Hepatocyte (in vitro differentiated cells): ENCODE results near the gene ASB6. TPM values are rescaled to one million over a fixed set of nuclear protein-coding genes. Genes with fewer than 3 reads are reported as not detected.
"Not testable (repeated sequence)": the region's sequence is repeated elsewhere in the genome, so short reads cannot be mapped to it uniquely, and the experiment has no call there.

Experiments used
- DNase-seq: peaks from one replicate; pipeline ENCODE4 v3.0.0-alpha.2; 2016; ENCODE audit warnings: low spot score
- H2AFZ ChIP-seq: fragments of 200-600 bp; sonication (generic); 2 replicates; pipeline ENCODE4 v1.6.0; 2016; ENCODE audit warnings: antibody characterized with exemption, mild to moderate bottlenecking
- H3K27ac ChIP-seq: fragments of 200-600 bp; sonication (generic); 2 replicates; pipeline ENCODE4 v1.5.1; 2016; ENCODE audit warnings: mild to moderate bottlenecking
- H3K27me3 ChIP-seq: fragments of 200-600 bp; sonication (generic); 2 replicates; pipeline ENCODE4 v1.6.1; 2016
- H3K36me3 ChIP-seq: fragments of 200-600 bp; sonication (generic); replicated peaks from 2 replicates; pipeline ENCODE4 v1.5.1; 2016; ENCODE audit warnings: low read depth; ENCODE audit not compliant: insufficient read depth
- H3K4me1 ChIP-seq: fragments of 200-600 bp; sonication (generic); 2 replicates; pipeline ENCODE4 v1.5.1; 2016; ENCODE audit warnings: mild to moderate bottlenecking, moderate library complexity; ENCODE audit not compliant: insufficient read depth
- H3K4me2 ChIP-seq: fragments of 200-600 bp; sonication (generic); 2 replicates; pipeline ENCODE4 v1.6.0; 2016
- H3K4me3 ChIP-seq: fragments of 200-600 bp; sonication (generic); 2 replicates; pipeline ENCODE4 v1.5.1; 2016; ENCODE audit warnings: mild to moderate bottlenecking
- H3K79me2 ChIP-seq: fragments of 200-600 bp; sonication (generic); 2 replicates; pipeline ENCODE4 v1.6.0; 2017; ENCODE audit warnings: mild to moderate bottlenecking
- H3K9me2 ChIP-seq: fragments of 200-600 bp; sonication (generic); replicated peaks from 2 replicates; pipeline ENCODE4 v1.6.0; 2017; ENCODE audit warnings: mild to moderate bottlenecking; ENCODE audit not compliant: insufficient read depth
- H3K9me3 ChIP-seq: fragments of 200-600 bp; sonication (generic); 2 replicates; pipeline ENCODE4 v1.5.1; 2016; ENCODE audit warnings: low read depth, mild to moderate bottlenecking
- H4K20me1 ChIP-seq: fragments of 200-600 bp; sonication (generic); 2 replicates; pipeline ENCODE4 v1.6.0; 2016; ENCODE audit warnings: mild to moderate bottlenecking; ENCODE audit not compliant: insufficient read depth, poor library complexity, severe bottlenecking
- EZH2 ChIP-seq: fragments of 200-600 bp; sonication (generic); IDR thresholded peaks from 2 replicates; pipeline ENCODE4 v1.6.1; 2016; ENCODE audit warnings: antibody characterized with exemption, mild to moderate bottlenecking, borderline replicate concordance
- EZH2phosphoT487 ChIP-seq: fragments of 200-600 bp; sonication (generic); IDR thresholded peaks from one replicate; pipeline ENCODE4 v1.6.1; 2018; ENCODE audit warnings: antibody characterized with exemption, mild to moderate bottlenecking, low read depth, moderate library complexity; ENCODE audit not compliant: unreplicated experiment, severe bottlenecking
- WGBS: methylation state at CpG from one replicate; pipeline ENCODE4 v1.1.6; 2016; ENCODE audit warnings: low lambda C conversion rate; ENCODE audit errors: missing lambda C conversion rate; 5-methylcytosine and 5-hydroxymethylcytosine counted together
- polyA plus RNA-seq: library from polyadenylated mRNA; unstranded; fragments of >200 nt; fragmentation: Nextera tagmentation; extraction: Ambion mirVana; gene quantifications from 2 replicates; pipeline ENCODE4 v1.2.1, GENCODE V29; 2016
- total RNA-seq: library from RNA; depleted of rRNA; stranded (reverse); fragments of >200 nt; gene quantifications from 2 replicates; pipeline ENCODE4 v1.2.3, GENCODE V29; 2014
- TF ChIP-seq, protein P1 (sequence below): fragments of 200-600 bp; sonication (generic); IDR thresholded peaks from 2 replicates; pipeline ENCODE4 v1.5.1; 2016; ENCODE audit warnings: antibody characterized with exemption, mild to moderate bottlenecking; ENCODE audit not compliant: poor library complexity

ASB6 gene
- total and polyA plus RNA-seq, 2 experiments from 2014 or later = 14.2 to 15.5 TPM

DNA sequence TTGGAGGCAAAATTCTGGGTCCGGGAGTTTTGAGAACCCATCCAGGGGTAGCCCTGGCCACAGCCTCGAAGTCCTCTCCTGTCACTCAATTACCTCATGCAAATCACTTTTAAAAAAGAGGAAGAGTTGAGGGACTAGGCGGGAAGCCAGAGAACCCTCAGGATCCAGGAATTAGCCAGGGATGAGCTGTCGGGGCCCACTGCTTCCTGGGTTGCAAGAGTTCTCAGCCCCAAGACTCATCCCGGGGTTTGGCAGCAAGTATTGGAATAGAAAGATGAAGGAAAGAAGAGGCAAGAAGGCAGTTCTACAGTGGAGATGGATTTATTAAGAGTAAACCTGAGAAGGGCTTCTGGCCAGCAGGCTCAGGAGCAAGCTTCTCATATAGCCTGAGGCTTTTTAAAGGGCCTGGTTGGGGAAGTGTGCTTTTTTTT lies 46.6 kb downstream of the ASB6 start:
- Histone ChIP-seq H4K20me1 (no peaks in the 10 kb centered on the region), H3K27me3 (no peaks in the 10 kb centered on the region), H3K9me2 (no peaks in the 10 kb centered on the region), H3K4me2 (no peak overlapping the region), H3K9me3 (no peaks in the 10 kb centered on the region), H3K79me2 (no peaks in the 10 kb centered on the region), H3K36me3 (no peaks in the 10 kb centered on the region), H3K4me3 (no peak overlapping the region), H2AFZ (no peak overlapping the region), H3K4me1 (peaks cover 24% of the 10 kb centered on the region), H3K27ac (peak overlapping the region; percentile 0)
- 86% methylated on average over 5 of the region's 5 CpGs for WGBS
- no peak for DNase-seq
- TF ChIP-seq EZH2 = no peak
- TF ChIP-seq, protein P1, sequence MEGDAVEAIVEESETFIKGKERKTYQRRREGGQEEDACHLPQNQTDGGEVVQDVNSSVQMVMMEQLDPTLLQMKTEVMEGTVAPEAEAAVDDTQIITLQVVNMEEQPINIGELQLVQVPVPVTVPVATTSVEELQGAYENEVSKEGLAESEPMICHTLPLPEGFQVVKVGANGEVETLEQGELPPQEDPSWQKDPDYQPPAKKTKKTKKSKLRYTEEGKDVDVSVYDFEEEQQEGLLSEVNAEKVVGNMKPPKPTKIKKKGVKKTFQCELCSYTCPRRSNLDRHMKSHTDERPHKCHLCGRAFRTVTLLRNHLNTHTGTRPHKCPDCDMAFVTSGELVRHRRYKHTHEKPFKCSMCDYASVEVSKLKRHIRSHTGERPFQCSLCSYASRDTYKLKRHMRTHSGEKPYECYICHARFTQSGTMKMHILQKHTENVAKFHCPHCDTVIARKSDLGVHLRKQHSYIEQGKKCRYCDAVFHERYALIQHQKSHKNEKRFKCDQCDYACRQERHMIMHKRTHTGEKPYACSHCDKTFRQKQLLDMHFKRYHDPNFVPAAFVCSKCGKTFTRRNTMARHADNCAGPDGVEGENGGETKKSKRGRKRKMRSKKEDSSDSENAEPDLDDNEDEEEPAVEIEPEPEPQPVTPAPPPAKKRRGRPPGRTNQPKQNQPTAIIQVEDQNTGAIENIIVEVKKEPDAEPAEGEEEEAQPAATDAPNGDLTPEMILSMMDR = no peak
- no peak for TF ChIP-seq EZH2phosphoT487

DNA sequence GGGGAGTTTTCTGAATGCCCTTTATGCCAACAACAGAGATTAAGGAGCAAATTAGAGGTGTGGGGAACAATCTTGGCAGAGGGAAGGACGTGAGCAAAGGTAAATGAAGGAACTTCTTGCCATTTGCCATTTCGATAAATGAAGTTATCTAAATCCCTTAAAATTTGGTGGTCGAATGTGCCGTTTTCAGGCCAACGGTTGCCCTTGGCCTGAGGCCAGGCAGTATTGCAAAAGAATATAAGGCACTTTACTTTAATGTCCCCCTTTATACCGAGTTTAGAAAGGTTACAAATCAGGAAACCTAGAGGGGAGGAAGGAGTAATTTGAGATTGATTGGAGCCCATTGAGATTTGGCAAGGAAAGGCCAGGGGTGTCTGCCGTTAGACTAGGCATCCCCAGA lies 47.3 kb downstream of the ASB6 start:
- WGBS = 92% methylated on average over 7 of the region's 7 CpGs

DNA sequence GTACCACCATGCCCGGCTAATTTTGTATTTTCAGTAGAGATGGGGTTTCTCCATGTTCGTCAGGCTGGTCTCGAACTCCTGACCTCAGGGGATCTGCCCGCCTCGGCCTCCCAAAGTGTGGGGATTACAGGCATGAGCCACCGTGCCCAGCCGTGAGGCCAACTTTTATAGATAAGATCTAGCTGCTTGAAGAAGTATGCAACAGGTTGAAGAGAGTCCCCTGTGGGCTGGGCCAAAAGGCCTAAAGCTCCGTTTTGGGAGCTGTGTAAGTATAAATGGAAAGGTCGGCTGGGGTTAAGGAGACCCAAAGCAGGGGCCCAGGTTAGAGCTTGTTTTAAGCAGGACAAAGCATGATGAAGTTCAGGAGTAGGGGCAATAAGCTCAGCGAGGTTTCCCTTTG lies 49.2 kb downstream of the ASB6 start:
- not testable (repeated sequence) for H3K4me3 ChIP-seq, H4K20me1 ChIP-seq, H3K27ac ChIP-seq, H3K36me3 ChIP-seq, DNase-seq, H2AFZ ChIP-seq, H3K9me2 ChIP-seq, H3K27me3 ChIP-seq, H3K9me3 ChIP-seq, H3K4me2 ChIP-seq, H3K79me2 ChIP-seq
- 84% methylated on average over 10 of the region's 10 CpGs for WGBS
- H3K4me1 ChIP-seq = peaks cover 18% of the 10 kb centered on the region

More for the DNA sequence above, 47.3 kb downstream of the ASB6 start:
- no peak overlapping the region for H2AFZ ChIP-seq
- no peaks in the 10 kb centered on the region for H3K36me3 ChIP-seq
- H3K79me2 ChIP-seq = no peaks in the 10 kb centered on the region
- DNase-seq = no peak
- TF ChIP-seq EZH2 (no peak), EZH2phosphoT487 (no peak)
- TF ChIP-seq, protein P1 = no peak
- H3K9me3 ChIP-seq = no peaks in the 10 kb centered on the region
- H3K4me2 ChIP-seq = no peak overlapping the region
- no peaks in the 10 kb centered on the region for H3K9me2 ChIP-seq
- H4K20me1 ChIP-seq = no peaks in the 10 kb centered on the region
- H3K4me3 ChIP-seq = no peak overlapping the region
- H3K27me3 ChIP-seq = no peaks in the 10 kb centered on the region
- H3K27ac ChIP-seq = no peak overlapping the region
- H3K4me1 ChIP-seq = peaks cover 24% of the 10 kb centered on the region

DNA sequence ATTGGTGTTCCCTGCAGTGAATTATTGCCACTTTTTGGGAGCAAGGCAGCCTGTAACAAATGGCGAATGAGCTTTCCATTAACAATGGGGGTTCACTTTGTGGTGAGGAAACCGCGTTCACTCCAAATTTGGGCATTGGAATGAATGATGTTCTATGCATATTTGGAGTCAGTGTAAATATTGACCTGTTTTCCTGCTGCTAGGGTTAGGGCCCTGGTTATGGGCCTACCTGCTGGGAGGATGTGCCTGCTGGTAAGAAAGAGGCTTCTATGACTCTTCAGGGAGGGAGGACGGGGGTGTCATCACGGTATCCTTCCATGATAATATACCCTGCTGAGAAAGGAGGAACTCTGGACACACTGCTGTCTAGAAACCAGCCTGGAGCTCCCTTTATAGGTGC lies 50.0 kb downstream of the ASB6 start:
- H2AFZ ChIP-seq = no peak overlapping the region
- TF ChIP-seq EZH2 = no peak
- no peak for TF ChIP-seq EZH2phosphoT487
- TF ChIP-seq, protein P1 = no peak
- WGBS = 60% methylated on average over 5 of the region's 5 CpGs
- no peaks in the 10 kb centered on the region for H3K9me3 ChIP-seq
- H3K9me2 ChIP-seq = no peaks in the 10 kb centered on the region
- H3K79me2 ChIP-seq = no peaks in the 10 kb centered on the region
- H3K4me3 ChIP-seq = no peak overlapping the region
- H4K20me1 ChIP-seq = no peaks in the 10 kb centered on the region
- H3K4me2 ChIP-seq = no peak overlapping the region
- H3K36me3 ChIP-seq = no peaks in the 10 kb centered on the region
- DNase-seq = no peak
- H3K27me3 ChIP-seq = no peaks in the 10 kb centered on the region
- peaks cover 17% of the 10 kb centered on the region for H3K4me1 ChIP-seq
- no peak overlapping the region for H3K27ac ChIP-seq
